ENCODE measurements around the gene CARD8.

GRCh38 chr19:48176226-48176625 lies 79.5 kb downstream of the CARD8 start:
- no peak for TF ChIP-seq POLR2AphosphoS5 (IDR thresholded peaks at IDR 0.05; ENCODE audit: low read depth, low read length)
- TF ChIP-seq POLR2A (IDR thresholded peaks at IDR 0.05; ENCODE audit: low read depth, low read length) = no peak
- no peak for TF ChIP-seq TAF1 (IDR thresholded peaks at IDR 0.05; ENCODE audit: borderline replicate concordance, low read depth, low read length)
